Liver (tissue), 3 donors: ENCODE results near the gene TCEAL3.

ENCODE experiments used
- CTCF ChIP-seq: fragments of 150-350 bp; IDR thresholded peaks from 2 replicates; pipeline ENCODE4 v1.5.1; 2017; ENCODE audit warnings: improper control_type of control experiment, low read depth, low read length; ENCODE audit not compliant: missing input control
- GABPA ChIP-seq, 2 donors: IDR thresholded peaks in 1 of 2; conservative IDR thresholded peaks in 1 of 2; 2 replicates each; pipeline ENCODE4 v1.6.1; 2016; ENCODE audit warnings: antibody characterized with exemption in 2 of 2, mild to moderate bottlenecking in 1 of 2, moderate library complexity in 1 of 2
- JUND ChIP-seq, 2 donors: IDR thresholded peaks; 2 replicates each; pipeline ENCODE4 v1.6.1; 2016; ENCODE audit warnings: antibody characterized with exemption in 2 of 2
- REST ChIP-seq: IDR thresholded peaks from 2 replicates; pipeline ENCODE4 v1.6.1; 2016; ENCODE audit warnings: antibody characterized with exemption, mild to moderate bottlenecking
- RXRA ChIP-seq, 2 donors: IDR thresholded peaks; 2 replicates each; pipeline ENCODE4 v1.6.1; 2017 to 2018; ENCODE audit warnings: antibody characterized with exemption in 2 of 2, mild to moderate bottlenecking in 1 of 2
- SP1 ChIP-seq: IDR thresholded peaks from 2 replicates; pipeline ENCODE4 v1.6.1; 2018; ENCODE audit warnings: antibody characterized with exemption, mild to moderate bottlenecking
- TAF1 ChIP-seq: conservative IDR thresholded peaks from 2 replicates; pipeline ENCODE4 v1.6.1; 2016; ENCODE audit warnings: antibody characterized with exemption, mild to moderate bottlenecking
- TF ChIP-seq, protein P1 (sequence below): IDR thresholded peaks from 2 replicates; pipeline ENCODE4 v1.6.1; 2016; ENCODE audit warnings: antibody characterized with exemption
- donor health status: healthy.
- donor health status: healthy.

DNA sequence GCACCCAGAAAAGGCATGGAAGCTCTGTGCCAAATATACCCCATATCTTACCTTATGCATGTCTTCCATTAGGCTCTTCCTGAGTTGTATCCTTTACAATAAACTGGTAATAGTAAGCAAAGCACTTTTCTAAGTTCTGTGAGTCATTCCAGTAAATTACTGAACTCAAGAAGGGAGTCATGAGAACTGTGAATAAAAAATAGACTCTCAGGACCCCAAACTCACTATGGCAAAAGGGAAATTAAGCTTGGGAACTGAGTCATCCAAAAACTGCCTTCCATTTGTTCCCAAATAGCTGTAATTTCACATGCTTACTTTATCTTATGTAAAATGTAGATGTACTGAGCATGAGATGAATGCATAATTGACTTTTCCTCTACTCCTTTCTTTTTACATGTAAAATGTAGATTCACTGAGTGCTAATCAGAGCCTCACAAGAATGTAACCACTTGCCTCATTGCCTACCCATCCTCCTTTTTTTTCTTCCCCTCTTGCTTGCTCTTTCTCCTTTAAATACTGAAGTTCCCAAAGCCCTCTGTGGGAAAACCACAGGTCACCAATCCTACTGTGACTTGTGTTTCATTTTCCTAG lies 8.1 kb downstream of the TCEAL3 start:
- TF ChIP-seq CTCF = no peak
- no peak for TF ChIP-seq GABPA (IDR thresholded peaks at IDR 0.05 in 1 of 2, conservative IDR thresholded peaks at IDR 0.05 in 1 of 2)
- no peak for TF ChIP-seq TAF1
- no peak for TF ChIP-seq REST
- no peak for TF ChIP-seq RXRA (IDR thresholded peaks at IDR 0.05)
- TF ChIP-seq SP1 = no peak
- TF ChIP-seq, protein P1, sequence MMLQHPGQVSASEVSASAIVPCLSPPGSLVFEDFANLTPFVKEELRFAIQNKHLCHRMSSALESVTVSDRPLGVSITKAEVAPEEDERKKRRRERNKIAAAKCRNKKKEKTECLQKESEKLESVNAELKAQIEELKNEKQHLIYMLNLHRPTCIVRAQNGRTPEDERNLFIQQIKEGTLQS = no peak
- no peak for TF ChIP-seq JUND (IDR thresholded peaks at IDR 0.05)
